ENCODE results near the gene TPT1. TPM values are rescaled to one million over a fixed set of nuclear protein-coding genes. Genes with fewer than 3 reads are reported as not detected.
A peak's percentile ranks its signal among the peaks of the same experiment; 100 is the strongest.
"Not testable (repeated sequence)": the region's sequence is repeated elsewhere in the genome, so short reads cannot be mapped to it uniquely, and the experiment has no call there.

TPT1 gene
- total RNA-seq, 1 donor from 2014 or later = 4,609 TPM

DNA sequence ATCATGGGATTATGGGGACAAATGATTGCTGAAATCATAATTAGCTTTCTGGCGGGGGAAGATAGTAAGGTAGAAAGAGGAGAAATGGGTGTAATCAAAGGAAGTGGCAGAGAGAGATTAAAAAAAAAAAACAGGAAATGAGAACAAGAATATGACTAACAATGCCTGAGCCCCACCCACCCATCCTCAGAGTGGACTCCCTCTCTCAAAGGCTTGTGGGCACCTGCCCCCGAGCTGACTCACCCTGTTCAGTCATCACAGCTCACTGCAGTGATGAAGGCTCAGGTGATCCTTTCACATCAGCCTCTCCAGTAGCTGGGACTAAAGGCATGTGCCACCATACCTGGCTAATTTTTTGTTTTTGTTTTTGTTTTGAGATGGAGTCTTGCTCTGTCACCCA, 26.4 kb upstream of the TPT1 start:
- no peak for DNase-seq

DNA sequence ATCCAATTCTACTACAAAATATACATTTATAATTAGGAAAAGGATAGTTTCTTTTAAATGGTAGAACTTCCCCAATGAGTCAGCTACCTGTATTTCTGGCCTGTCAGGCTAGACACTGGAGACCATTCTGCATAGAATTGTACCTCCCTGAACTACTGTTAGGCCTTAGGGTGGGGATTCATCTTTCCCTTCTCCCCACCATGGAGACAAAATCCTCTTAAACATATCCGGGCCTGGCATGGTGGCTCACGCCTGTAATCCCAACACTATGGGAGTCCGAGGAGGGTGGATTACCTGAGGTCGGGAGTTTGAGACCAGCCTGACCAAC, 24.5 kb upstream of the TPT1 start:
- no peak for DNase-seq

DNA sequence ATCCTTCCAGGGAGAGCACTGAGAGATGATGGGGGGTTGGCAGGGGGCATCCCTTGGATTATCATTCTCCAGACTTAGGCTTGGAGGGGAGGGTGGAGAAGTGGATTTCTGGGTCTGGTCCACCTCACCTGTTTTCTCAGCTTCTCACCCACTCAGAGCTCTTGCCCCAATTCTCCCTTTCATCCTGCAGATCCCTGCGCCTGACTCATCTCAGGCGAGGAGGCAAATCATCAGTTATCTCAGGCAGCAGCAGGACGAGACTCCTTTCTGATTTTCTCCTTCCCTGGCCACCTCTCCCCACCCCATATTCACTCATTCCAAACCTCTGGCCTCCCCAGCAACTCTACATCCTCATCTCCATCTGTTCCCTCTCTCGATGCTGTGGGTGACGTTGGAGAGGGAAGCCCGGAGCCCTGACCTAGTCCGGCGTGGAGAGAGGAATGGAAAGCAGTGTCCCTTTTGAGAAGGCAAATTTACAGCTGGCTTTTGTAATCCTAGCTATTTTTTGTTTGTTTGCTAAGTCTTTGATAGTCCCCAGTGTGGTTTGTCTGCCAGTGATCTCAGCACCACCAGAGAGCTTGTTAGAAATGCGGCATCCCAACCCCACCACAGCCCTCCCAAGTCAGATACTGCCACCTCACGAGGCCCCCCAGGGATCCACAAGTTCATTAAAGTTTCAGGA, 24.0 kb upstream of the TPT1 start:
- no peak for DNase-seq

DNA sequence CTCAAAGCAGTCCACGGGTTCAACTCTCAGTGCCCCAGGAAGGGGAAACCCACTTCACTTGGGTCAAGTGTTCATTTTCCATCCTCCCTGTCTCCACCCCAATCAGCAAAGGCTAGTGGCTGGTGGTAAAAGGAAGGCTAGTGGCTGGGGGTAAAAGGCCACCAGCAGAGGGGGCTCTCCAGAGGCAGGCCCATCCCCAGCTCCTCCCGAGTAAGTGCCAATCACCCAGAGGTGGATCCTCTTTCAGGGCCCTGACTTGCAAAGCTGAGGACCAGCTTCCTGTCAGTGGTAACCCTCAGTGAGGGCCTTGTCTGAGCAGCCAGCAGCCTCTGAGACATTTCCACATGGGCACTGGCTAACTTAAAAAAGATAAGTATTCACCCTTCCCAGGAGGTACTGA, 22.0 kb upstream of the TPT1 start:
- DNase-seq = no peak

DNA sequence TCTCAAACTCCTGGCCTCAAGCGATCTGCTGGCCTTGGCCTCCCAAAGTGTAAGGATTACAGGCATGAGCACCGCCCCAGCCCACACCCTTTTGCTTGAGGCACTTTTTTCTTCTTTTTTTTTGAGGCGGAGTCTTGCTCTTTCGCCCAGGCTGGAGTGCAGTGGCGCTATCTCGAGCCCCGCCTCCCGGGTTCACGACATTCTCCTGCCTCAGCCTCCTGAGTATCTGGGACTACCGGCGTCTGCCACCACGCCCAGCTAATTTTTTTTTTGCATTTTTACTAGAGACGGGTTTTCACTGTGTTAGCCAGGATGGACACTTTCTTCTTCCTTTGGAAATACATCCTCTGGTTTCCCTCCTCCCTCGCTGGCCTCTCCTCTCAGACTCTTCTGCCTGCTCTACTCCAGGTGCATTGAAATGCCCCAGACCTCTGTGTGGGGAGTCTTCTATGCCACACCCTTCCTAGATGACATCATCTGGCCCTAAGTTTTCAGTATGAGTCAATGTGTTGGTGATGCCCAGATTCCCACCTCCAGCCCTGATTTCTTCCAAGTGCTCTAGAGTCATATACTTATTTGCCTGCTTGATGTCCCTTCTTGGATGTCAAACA, 20.7 kb upstream of the TPT1 start:
- no peak for DNase-seq

DNA sequence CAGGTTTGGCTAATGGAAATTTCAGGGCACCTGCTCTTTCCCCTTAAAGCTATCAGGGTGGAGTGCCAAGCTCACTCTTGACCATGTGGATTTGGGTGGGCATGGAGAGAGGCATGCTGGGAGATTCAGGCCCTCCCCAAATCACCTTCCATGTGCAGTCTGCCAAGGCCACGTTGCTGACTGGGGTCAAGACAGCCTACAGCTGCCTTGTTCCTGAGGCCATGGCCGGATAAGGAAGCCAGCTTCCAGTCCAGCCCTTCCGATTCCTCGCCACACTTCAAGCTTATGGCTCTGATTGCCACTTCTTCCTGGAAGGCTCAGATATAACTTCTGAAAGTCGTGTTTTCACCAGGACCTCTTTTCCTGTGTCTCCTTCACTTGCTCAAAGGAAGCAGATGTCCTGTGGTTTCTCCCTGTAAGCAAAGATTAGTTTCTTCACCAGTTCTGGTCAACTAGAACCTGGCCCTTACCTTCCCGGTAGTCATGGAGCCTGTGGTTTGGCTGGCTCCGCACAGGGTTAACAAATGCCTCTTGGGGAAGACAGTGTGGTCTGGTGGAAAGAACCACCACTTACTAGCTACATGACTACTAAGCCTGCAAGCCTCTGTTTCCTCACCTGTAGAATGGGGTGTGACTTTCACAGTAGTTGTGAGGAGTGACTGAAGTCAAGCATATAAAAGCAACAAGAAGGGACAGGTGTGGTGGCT, 16.1 kb upstream of the TPT1 start:
- DNase-seq = no peak

DNA sequence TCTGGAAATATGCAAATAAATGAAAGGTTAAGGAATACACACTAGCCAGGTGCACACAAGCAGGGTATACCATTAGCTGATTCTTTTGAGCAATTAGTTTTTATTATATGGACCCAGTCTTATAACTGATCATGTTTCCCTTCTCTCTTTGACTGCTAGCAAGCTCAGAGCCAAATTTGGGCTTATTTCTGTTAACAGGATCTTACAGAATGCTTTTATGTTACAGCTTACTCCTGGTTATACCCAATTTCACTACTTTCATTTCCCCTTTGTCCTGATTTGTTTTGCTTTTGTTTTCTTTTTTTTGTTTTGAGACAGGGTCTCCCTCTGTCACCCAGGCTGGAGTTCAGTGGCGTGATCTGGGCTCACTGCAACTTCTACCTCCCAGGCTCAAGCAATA, 12.9 kb upstream of the TPT1 start:
- no peak for DNase-seq

DNA sequence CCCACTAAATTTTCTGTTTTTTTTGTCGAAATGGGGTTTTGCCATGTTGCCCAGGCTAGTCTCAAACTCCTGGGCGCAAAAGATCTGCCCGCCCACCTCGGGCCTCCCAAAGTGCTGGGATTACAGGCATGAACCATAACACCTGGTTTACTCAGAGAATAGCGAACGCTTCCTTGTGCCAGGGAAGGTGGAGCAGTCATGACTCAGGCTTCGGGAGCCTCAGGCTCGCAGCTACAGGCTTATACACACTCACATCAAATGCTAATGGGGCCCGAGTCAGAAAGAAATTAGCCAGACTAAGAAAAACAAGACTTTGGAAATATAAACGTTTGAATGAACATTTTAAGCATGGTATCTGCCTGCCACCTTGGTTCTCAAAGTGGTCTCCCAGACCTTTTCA, 11.0 kb upstream of the TPT1 start:
- DNase-seq = no peak

DNA sequence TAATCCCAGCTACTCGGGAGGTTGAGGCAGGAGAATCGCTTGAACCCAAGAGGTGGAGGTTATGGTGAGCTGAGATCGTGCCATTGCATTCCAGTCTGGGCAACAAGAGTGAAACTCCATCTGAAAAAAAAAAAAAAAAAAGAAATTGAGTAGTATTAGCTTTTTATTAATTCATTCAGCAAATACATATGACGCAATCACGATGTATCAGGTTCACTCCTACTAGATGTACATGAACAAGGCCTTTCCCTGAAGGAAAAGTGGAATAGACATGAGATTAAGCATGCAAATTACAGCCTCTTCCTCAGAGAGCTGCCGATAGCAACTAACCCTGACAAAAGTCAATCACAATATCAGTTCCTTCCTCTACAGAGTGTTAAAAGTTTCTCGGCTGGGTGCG, 9.2 kb upstream of the TPT1 start:
- DNase-seq = no peak

DNA sequence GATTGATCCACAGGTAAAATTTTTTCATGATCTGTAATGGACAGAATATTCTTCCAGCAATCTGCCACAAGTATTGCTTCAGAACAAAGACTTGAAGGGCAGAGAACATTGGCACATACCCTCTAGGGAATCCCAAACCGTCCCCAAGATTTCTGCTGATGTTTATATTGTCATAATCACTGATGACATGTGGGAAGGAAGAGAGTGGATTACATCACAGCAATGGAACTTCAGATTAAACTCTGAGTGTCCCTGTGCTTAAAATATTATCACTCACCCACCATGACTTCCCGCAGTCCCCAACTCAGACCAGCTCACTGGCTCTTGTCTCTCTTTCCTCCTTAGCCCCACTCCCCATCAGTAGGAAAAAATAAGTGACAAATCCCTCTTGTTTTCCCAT, 8.5 kb upstream of the TPT1 start:
- DNase-seq = no peak

DNA sequence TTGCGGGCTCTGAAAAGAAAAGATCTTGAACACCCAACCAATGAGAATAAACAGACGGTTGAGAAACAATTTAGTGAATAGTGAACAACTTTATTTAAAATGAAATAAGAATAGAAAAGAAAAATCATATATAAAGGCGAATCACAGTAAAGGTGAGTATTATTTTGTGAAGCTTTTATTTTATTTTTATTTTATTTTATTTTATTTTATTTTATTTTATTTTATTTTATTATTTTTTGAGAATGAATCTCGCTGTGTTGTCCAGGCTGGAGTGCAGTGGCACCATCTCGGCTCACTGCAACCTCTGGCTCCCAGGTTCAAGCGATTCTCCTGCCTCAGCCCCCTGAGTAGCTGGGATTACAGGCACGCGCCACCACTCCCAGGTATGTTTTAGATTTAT, 3.1 kb upstream of the TPT1 start:
- DNase-seq = not testable (repeated sequence)

DNA sequence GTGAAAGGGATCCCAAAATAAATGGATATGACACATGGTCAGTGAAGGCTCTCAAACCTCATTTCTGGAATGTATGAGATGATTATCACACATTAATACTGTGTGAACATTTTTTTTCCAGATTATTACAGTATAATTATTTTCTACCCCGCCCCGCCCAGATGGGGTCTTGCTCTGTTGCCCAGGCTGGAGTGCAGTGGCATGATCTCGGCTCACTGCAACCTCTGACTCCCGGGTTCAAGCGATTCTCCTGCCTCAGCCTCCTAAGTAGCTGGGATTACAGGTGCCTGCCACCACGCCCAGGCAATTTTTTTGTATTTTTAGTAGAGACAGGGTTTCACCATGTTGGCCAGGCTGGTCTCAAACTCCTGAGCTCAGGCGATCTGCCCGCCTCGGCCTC, 2.1 kb upstream of the TPT1 start:
- not testable (repeated sequence) for DNase-seq

DNA sequence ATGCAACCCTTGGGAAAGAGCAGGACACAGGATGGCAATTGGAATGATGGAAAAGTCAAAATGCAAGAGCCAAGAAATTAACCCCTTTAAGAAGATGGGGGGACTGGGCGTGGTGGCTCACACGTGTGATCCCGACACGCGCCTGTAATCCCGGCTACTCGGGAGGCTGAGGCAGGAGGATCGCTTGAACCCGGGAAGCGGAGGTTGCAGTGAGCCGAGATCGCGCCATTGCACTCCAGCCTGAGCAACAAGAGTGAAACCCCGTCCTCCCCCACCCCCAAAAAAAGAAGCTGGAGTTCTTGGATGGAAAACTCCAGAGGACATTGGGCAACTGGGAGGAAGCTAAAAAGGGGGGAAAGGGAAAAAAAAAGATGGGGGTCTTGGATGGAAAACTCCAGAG, 1.7 kb upstream of the TPT1 start:
- DNase-seq = not testable (repeated sequence)

DNA sequence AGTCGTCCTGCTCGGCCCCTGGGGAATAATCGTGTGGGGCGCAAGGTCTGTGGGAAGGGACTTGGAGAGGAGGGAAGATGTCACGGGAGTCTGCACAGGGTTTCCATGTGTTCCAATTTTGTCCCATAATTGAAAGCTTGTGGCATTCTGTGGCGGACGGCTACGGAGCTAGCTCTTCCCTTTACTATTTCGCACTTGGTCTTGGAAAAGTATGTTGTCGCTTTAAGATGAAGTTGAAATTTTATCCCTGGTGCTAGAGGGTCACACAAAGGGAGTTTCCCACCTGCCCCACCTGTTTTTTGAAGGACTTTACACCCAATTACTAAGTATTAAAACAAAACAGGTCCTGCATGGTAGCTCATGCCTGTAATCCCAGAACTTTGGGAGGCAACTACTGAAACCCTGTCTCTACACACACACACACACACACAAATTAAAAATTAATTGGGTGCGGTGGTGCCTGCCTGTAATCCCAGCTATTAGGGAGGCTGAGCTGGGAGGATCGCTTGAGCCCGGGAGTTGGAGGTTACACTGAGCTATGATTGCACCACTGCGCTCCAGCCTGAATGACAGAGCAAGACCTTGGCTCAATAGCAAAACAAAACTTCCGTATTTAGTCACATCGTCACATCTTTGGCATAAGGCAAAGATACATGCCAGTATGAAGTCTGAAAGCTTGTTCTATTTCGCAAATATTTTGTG, 967 bp upstream of the TPT1 start:
- DNase-seq = no peak

DNA sequence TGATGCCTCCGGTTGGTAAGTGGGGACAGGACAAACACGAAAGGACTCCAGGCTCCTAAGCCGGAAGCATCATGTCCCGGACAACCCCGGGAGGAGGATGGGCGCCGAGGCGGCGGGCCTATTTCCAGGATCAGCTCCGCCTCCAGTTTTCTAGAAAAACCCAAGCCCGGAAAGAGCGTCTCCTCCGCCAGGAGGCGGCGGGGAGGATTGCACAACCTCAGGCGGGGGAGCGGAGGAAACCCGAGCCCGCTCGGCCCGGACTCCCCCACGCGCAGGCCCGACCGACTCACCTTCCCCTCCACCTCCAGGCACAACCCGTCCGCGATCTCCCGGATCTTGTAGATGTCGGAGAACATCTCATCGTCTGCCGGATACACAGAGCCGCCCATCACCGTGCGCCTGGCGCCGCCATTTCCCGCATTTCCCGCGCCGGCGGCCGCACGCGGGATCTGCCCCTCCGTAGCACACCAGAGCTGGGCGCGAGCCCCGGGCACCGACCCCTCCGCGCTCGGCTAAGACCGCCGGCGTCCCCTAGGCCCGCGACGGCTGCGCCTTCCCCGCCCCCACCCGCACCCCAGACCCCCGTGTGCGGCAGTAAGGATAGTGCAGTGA, 455 bp downstream of the TPT1 start:
- DNase-seq = peak; percentile 95

DNA sequence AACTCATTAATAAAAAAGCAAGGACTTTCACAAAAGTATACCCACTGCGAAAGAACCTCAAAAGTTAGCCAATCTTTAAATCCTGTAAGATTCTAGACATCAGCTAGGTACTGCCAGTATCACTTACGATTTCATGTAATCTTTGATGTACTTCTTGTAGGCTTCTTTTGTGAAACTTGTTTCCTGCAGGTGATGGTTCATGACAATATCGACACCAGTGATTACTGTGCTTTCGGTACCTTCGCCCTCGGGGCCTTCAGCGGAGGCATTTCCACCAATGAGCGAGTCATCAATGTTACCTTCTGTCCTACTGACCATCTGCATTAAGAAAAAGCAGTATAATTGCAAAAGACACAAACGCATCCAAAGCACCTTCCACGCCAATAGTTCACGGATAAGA, 1.1 kb downstream of the TPT1 start:
- no peak for DNase-seq

DNA sequence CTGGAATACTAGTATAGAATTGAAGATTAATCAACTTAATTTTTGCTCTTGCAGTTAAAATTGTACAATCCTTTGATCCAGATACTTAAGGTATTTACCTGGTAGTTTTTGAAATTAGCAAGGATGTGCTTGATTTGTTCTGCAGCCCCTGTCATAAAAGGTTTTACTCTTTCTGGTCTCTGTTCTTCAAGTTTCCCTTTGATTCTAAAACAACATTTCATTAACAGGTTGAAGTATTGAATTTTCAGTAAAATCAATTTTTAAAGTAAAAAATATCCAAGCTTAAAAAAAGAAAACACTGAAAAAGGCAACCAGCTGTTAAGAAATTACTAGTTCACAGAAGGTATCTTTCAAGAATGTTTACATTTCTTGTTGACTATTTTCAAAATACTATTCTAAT, 1.6 kb downstream of the TPT1 start:
- no peak for DNase-seq

DNA sequence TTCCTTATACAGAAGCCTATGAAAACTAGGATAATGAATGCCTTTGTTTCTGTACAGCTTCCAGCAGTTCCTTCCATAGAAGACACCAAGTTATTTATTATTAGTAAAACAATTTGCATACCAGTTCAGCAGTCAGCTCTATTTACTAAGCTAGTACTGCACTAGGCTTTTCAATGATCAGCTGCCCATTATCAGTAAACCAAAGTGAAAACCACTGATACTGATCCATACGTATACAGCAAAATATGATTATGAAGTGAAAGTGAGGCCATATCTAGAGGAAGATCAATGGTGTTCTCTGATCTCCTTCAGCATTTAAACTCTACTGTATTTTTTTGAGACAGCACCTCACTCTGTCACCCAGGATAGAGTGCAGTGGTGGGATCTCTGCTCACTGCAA, 3.2 kb downstream of the TPT1 start:
- DNase-seq = no peak

DNA sequence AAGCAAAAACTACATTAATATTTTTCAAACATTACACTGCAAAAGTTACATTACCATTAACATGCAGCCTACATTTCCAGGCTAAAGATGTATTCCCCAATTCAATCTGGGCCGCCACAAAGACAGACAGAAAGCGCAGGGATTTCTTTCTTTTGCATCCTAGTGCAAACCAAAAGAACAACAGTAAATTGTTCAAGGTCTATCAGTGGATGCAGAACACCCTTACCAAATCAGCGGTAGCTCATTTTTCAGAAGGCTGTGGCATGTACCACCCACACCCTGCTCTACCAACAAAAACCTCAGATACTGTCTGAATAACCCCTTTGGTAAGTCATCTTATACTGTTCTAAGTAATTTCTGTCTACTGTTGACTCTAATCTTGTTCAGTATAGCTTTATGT, 3.6 kb downstream of the TPT1 start:
- DNase-seq = no peak

DNA sequence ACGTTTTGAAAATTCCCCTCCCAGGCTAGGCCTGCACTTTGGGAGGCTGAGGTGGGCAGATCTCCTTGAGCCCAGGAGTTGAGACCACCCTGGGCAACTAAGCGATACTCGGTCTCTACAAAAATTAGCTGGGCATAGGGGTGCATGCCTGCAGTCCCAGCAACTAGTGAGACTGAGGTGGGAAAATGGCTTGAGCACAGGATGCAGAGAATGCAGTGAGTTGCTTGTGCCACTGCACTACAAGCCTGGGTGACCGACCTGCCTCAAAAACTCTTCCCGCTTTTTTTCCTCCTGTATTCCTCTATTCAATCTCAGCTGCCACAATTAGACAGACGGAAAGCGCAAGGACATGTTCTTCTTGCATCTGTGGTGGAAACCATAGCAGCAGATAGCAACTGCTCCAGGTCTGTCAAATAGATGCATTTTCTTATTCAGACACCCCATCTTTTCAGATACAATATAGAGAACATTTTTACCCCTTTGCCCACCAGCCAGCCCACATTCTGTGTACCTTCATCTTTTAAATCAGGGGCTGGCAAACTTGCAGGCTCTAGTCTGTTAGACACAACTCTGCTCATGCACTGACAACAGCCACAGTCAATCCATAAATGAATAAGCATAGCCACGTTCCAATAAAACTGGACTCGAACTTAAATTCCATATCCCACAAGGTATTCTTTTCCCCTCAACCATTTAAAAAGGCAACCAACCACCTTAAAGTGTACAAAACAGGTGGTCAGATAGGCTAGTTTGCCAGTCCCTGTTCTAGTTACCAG, 4.8 kb downstream of the TPT1 start:
- DNase-seq = no peak

DNA sequence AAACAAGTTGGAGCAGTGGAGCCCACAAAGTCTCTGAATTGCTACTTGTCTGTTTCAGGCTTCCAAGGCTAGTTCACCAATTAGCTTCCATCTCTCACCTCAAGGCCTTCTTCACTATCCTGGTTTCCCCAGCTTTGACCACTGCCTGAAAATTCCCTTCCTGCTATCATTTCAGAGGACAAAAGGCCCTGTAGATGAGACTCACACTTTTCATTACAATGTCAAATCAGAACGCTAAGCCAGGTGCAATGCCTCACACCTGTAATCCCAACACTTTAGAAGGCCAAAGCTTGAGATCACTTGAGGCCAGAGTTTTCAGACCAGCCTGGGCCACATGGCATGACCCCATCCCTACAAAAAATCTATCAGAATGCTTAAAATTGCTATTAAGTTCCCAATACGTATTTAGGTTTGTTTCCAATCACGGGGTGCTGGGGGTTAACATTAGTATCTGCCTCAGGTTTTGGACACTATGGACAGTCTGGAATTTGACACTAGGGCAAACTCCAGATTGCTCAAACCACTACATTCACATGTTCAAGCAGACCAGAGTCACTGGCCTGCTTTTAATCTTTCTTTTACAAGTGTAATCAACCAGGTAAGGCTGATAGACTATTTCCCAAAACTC, 5.5 kb downstream of the TPT1 start:
- DNase-seq = no peak
